KOPT-K1 (cell line): ENCODE data around the gene TP63.
"Not testable (repeated sequence)": the region's sequence is repeated elsewhere in the genome, so short reads cannot be mapped to it uniquely, and the experiment has no call there.

ENCODE experiments used
- H3K27ac ChIP-seq: fragments of 200-600 bp; sonication (generic); 2 replicates; pipeline ENCODE4 v1.5.1; 2016; ENCODE audit warnings: antibody characterized with exemption, mild to moderate bottlenecking, low read depth, low read length; ENCODE audit not compliant: poor library complexity, severe bottlenecking
- H3K36me3 ChIP-seq: fragments of 200-600 bp; sonication (generic); 2 replicates; pipeline ENCODE4 v1.5.1; 2017; ENCODE audit warnings: antibody characterized with exemption, mild to moderate bottlenecking, low read length, moderate library complexity; ENCODE audit not compliant: insufficient read depth
- H3K9me3 ChIP-seq: fragments of 200-600 bp; sonication (generic); 2 replicates; pipeline ENCODE4 v1.5.1; 2017; ENCODE audit warnings: antibody characterized with exemption, low read length, mild to moderate bottlenecking; ENCODE audit not compliant: insufficient read depth, poor library complexity, severe bottlenecking

Gene TP63

DNA sequence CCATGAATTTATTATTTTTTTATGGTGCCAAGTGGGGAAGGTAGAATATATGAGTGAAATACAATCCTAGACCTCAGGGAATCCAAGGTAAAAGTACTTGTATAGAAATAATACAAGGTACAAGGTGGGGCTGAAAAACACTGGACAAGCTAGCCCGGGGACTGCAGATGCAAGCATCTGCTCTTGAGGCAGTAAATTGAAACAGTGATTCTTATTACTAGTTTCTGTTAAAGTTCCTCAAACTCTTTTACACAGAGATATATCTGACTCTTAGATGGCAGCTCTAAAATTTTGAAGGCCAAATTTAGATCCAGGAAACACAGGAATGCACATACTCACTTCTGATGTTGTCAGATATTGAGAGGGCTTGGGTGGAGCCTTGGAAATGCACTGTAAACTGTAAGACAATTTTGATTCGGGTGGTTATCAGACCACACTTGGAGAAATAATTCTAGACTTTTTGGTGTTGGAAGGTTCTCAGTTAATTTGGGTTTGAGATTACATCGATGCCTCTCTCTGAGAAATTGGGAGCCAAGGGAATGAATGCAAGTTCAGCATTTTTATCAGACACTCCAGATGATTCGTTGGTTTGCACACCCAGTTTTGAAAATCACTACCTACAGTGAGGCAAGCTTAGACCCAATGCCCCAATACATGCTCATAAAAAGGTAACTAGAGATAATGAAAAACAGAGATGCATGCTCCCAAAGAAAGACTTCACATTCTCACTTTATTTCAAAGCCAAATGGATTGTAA, 7.3 kb downstream of the TP63 start:
- no peak overlapping the region for H3K27ac ChIP-seq
- no peaks in the 10 kb centered on the region for H3K36me3 ChIP-seq
- H3K9me3 ChIP-seq, result no peaks in the 10 kb centered on the region

DNA sequence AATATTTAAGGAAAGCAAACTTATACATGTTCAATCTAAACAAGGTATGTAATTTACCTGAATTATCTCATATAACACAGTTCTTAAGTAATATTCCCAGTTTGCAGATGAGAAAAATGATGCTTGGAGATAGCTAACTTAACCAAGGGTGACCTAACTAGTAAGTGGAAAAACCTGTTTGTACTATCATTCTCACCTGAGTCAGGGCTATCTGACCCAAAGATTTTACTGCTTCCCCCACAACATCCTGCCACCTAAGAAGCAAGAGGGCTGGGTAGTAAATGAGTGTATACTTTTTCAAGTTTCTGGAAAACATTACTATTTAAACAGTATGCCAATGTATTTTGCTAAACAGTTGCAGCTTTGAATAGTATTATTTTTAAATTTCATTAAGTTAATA, 10.6 kb downstream of the TP63 start:
- H3K36me3 ChIP-seq, result no peaks in the 10 kb centered on the region
- H3K27ac ChIP-seq, result no peak overlapping the region

DNA sequence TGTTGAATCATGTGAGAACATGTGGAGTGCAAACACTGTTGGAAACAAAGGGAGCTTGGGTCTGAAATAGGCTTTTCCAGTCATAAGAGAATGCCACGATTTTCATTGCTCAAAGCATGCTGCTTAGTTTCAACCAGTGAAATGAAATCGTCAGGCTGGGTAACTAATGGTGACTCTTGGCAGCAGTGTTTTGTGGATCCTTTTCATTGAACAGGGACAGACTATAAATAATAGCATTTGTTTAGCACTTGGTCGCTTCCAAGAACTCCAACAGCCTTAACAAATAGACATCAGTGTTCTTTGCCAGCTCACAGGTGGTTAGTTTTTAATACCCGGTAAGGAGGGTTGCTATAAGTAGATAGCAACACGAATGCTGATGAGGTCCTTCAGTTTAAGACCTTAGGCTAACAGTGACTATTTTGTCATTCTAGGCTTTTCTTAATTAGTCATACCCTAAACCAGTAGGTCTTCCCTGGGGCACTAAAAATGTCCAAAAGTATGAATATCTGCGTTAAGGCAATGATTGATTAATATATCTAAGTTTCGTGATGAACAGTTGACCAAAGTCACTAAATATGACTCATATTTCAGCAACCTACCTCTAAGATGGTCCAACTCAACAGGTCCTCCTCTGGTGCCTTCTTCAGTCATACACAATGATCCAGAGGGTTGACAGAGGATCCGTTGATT, 15.8 kb downstream of the TP63 start:
- no peaks in the 10 kb centered on the region for H3K36me3 ChIP-seq
- no peak overlapping the region for H3K27ac ChIP-seq
- H3K9me3 ChIP-seq, result no peaks in the 10 kb centered on the region

More for the DNA sequence above, 10.6 kb downstream of the TP63 start:
- H3K9me3 ChIP-seq, result no peaks in the 10 kb centered on the region

DNA sequence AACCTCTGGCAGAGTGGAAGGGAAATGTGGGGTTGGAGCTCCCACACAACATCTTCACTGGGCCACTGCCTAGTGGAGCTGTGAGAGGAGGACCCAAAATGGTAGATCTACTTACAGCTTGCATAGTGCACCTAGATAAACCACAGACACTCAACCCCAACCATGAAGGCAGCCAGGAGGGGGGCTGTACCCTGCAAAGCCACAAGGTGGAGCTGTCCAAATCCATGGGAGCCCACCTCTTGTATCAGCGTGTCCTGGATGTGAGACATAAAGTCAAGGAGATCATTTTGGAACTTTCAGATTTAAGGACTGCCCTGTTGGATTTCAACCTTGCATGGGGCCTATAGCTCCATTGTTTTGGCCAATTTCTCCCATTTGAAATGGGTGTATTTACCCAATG, 20.9 kb downstream of the TP63 start:
- H3K36me3 ChIP-seq, result no peaks in the 10 kb centered on the region
- no peaks in the 10 kb centered on the region for H3K9me3 ChIP-seq
- H3K27ac ChIP-seq, result no peak overlapping the region

DNA sequence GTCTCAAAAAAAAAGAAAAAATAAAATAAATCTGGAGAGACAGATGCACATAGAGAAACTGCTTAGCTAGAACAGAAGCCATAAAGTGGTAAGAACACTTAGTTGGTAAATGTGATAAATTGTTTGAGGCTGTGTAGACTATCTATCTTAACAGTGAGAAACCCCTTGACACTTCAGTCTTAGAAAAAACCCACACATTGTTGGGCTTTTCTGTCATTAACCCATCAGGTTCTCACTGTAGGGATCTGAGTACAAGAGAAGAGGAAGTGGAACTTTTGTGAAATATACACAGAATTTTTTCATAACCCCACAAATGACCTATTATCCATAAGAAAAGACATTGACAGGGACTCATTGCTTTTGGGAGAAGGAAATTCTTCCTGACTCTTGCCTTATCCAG, 24.4 kb downstream of the TP63 start:
- Histone ChIP-seq H3K27ac (no peak overlapping the region), H3K9me3 (no peaks in the 10 kb centered on the region), H3K36me3 (no peaks in the 10 kb centered on the region)

DNA sequence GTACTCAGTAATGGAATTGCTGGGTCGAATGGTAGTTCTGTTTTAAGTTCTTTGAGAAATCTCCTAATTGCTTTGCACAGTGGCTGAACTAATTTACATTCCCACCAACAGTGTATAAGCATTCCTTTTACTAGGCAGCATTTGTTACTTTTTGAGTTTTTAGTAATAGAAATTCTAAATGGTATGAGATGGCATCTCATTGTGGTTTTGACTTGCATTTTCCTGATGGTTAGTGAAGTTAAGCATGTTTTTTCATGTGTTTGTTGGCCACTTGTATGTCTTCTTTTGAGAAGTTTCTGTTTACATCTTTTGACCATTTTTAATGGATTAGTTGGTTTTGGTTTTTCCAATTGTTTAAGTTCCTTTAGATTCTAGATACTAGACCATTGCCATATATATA, 28.4 kb downstream of the TP63 start:
- Histone ChIP-seq H3K36me3 (no peaks in the 10 kb centered on the region), H3K9me3 (no peaks in the 10 kb centered on the region), H3K27ac (no peak overlapping the region)

DNA sequence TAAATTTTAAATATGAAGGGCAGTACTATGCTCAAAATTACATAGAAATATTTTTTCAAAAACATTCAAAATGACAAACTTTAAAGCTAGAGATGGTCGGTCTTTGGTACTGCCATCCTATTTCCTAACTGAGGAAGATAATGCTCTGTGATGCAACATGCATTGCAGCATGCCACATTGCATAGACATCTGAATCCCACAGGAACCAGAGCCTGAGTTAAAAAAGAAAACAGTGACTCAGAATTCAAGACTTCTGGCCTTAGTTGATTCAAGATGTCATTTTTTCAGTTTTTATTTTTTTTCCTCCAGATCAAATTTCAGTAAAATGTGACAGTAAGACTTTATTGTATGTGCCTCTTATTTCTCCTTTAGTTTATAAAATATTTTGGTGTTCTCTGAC, 33.1 kb downstream of the TP63 start:
- H3K27ac ChIP-seq, result no peak overlapping the region
- H3K9me3 ChIP-seq, result no peaks in the 10 kb centered on the region
- H3K36me3 ChIP-seq, result no peaks in the 10 kb centered on the region

DNA sequence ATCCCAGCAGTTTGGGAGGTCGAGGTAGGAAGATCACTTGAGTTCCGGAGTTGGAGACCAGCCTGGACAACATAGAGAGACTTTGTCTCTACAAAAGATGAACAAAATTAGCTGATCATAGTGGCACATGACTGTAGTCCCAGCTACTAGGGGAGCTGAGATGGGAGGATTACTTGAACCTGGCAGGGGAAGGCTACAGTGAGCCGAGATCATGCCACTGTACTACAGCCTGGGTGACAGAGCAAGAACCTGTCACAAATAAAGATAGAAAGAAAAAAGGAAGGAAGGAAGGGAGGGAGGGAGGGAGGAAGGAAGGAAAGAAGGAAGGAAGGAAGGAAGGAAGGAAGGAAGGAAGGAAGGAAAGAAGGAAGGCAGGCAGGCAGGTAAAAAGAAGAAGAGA, 41.2 kb downstream of the TP63 start:
- not testable (repeated sequence) for H3K9me3 ChIP-seq, H3K36me3 ChIP-seq, H3K27ac ChIP-seq

DNA sequence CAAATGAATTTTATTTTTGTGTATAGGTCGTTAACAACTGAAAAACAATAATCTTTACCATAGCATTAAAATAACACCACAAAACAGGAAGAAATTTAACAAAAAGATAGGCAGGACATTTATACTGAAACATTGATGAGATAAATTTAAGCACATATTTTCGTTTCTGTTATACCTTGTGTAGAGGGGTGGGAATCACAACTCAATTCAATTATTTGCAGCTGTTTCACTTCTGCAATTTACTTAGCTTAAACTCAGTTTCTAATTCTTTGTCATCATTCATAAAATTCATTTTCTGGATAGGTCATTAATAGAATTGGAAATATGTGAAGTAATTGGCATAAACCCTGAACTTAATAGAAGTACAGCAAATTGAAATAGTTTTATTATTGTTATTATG, 42.3 kb downstream of the TP63 start:
- no peaks in the 10 kb centered on the region for H3K9me3 ChIP-seq
- H3K36me3 ChIP-seq, result no peaks in the 10 kb centered on the region
- H3K27ac ChIP-seq, result no peak overlapping the region

DNA sequence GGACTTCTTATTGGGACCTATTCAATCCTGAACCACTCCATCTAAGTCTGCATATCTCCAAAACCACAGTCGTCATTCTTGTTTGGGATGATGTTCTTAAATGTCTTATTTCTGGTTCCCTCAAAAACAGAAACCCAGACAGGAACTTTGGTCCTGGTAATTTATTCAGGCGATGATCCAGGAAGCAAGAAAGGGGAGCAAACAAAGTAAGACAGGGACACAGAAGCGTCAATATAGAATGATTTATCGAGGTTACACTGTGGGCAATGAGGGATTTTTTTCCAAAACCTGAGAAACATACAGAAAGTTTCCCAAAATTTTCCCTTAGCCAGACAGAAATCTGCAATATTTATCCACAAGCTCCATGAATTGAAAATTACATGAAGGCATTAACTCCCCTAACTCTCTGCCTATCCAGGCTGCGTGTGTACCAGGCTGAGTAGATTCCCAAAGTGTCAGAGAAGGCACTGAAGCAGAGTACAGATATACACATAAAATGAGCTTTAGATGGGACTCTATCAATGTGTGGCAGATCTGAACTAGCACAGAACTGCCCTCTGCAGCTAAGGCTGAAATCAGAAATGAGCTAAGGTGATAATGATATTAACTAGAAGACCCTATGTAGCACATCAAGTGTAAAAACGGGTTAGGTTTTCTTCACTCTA, 43.2 kb downstream of the TP63 start:
- no peak overlapping the region for H3K27ac ChIP-seq
- no peaks in the 10 kb centered on the region for H3K9me3 ChIP-seq
- H3K36me3 ChIP-seq, result no peaks in the 10 kb centered on the region

DNA sequence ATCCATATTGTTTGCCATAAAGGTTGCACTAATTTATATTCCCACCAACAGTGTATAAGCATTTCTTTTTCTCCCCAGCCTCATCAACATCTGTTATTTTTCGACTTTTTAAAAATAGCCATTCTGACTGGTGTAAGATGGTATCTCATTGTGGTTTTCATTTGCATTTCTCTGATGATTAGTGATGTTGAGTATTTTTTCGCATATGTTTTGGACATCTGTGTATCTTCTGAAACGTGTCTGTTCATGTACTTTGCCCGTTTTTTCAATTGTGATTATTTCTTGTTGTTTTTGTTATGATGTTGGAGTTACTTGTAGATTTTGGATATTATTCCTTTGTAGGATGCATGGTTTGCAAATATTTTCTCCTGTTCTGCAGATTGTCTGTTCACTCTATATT, 46.5 kb downstream of the TP63 start:
- Histone ChIP-seq H3K9me3 (no peaks in the 10 kb centered on the region), H3K36me3 (no peaks in the 10 kb centered on the region), H3K27ac (no peak overlapping the region)

DNA sequence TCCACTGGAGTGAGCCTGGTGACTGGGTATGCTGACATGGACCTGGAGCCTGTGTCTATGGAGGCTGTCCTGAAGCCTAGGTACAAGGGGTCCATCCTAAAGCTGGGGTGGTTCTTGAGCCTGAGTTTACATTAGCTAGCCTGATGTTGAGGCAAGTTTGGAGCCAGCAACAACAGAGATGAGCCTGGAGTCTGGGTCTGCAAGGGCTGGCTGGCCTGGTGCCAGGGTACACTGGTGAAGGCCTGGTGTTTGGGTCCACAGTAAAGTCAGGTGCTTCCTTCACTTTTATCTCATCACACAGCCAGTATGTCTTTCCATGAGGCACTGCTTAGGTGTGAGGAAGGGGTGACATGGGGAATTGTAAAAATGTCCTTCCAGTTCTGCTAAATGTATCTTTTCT, 49.5 kb downstream of the TP63 start:
- H3K36me3 ChIP-seq, result no peaks in the 10 kb centered on the region
- H3K27ac ChIP-seq, result no peak overlapping the region
- H3K9me3 ChIP-seq, result no peaks in the 10 kb centered on the region

DNA sequence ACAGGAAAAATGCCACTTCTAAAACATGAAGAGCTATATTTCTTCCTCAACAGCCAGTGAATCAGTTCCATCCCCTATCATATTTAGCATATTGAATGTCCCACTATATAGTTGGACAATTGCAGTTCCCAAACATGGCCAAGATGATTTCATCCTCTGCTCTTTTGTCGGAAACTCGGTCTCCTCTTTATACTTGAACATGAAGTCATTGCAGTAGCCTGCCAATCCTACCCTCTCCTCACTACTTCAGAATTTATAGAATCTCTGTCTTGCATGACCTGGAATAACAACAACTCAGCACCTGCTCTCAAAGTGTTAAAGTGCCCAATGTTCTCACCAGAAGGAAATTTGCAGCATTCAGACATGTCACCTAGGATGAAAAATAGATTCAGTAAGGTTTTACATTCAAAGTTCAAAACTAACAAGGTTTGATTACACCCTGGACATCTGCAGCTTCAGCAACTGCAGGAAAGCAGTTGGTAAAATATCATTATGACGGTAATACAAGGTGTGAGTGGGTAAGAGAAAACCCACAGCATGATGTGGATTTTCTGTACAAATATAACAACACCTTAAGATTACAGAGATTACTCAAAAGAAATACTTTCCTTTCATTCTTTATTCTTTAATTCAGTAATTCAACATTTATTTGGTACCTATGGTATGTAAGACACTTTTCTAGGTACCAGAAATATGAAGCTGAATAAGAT, 52.5 kb downstream of the TP63 start:
- Histone ChIP-seq H3K27ac (no peak overlapping the region), H3K36me3 (no peaks in the 10 kb centered on the region), H3K9me3 (no peaks in the 10 kb centered on the region)

DNA sequence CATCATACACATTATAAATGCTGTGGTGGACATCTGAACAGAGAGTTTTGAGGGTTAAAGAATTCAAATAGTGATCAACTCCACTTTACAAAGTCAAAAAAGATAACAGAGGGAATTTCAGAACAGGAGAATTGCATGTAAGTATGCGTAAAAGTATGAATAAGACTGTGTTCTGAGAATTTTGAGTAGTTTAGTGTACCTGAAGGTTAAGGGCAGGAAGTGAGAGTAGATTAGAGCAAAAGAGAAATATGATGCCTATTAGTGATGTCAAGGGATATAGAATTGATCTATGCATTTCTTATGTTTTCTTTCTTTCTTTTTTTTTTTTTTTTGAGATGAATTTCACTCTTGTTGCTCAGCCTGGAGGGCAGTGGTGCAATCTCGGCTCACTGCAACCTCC, 53.1 kb downstream of the TP63 start:
- Histone ChIP-seq H3K9me3 (no peaks in the 10 kb centered on the region), H3K36me3 (no peaks in the 10 kb centered on the region), H3K27ac (no peak overlapping the region)

DNA sequence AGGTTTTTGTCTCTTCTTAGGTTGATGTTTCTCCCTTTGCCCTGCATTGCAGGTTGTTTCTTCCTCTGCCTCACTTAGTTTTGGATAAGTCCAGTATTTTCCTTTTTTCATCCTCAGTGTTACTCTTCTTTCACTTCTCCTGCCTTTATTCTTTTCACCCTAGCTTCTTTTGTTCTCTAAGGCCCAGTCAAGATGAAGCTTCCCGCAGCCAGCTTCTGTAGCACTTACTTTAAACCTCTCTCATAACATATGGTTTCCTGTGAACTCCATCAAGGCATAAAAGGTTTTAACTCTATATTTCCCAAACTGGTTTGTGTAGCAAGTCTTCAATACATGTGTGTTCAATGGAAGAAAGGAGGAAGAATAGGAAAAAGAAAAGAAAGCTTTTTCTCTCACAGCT, 54.1 kb downstream of the TP63 start:
- no peaks in the 10 kb centered on the region for H3K36me3 ChIP-seq
- no peak overlapping the region for H3K27ac ChIP-seq
- no peaks in the 10 kb centered on the region for H3K9me3 ChIP-seq
